Cerebellar nuclear complex (tissue), 1 donor: ENCODE results near the gene TSPAN1.

Source experiments
- DNase-seq, 2 experiments: peaks; one replicate each; lab custom pipeline; 2025; lab: John Stamatoyannopoulos, UW

TSPAN1 gene

DNA sequence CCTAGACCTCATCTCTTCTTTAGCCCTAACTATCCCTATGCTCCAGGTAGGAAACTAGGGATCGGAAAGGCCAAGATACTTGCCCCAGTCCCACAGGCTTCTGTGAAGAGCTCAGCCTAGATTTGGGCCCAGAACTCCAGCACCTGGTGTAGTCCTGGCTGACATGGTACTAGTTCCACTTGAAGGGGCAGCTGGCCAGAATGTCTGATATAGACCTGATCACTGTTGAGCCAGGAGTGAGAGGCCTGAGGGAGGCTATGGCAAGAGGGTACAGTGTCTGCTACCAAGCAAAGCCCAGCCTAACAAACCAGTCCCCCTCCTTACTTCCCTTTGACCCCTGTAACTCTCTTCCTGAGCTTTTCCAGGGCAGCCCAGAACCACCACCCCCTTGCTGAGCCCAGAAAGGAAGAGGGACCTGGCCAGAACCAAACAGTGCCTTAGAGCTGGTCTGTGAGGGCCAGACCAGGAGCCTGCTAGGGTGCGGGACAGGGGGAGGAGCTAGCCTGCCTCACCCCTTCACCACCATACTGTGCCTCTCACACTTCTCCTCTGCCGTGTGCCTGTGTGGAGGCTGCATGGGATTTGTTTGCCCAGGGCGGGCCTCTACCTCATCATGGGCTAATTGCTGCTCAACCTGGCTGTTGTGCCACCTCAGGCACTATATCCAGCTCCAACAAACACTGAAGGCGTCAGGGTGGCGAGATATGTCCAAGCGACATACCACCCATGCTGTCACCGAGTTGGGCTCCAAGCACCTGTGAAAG is 12.4 kb downstream of the TSPAN1 start:
- no peak for DNase-seq

DNA sequence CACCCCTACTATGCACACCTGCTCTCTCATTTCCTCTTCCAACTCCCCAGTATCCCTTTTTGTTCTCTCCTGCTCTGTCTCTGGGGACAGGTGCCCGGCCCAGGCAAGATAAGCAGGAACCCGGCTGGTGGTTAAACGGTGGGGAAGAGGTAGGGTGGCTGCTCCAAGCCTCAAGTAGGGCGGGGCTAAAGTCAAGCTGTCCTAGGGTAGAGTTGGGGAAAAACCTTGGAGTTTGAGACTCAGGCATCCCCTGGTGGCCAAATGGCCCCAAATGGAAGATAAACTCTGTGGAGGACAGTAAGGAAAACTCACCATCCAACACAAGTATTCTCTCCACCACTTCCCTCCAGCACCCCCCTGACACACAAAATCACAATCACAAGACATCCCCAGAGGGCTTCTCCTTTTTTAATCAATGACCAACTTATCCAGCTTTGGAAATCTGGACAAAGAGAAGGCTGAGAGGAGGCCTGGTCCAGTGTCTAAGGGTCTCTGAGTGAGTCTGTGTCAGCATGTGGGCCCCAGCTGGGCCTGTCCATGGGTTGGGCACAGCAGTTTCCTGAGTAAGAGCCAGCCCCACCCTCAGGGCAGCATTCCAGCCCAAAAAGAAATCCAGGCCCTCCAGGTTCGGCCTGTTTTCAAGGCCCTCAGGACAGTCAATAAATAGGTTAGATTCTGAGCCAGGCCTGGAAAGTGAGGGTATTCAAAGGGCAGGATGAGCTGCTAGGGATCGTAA is 13.6 kb downstream of the TSPAN1 start:
- DNase-seq = no peak

- DNase-seq = no peak
Observed at GRCh38 chr1:46190539-46190938, 15.7 kb downstream of the TSPAN1 start.

- no peak for DNase-seq
Observed at GRCh38 chr1:46191033-46191701, 16.3 kb downstream of the TSPAN1 start.

GRCh38 chr1:46192171-46192570 is 17.3 kb downstream of the TSPAN1 start:
- no peak for DNase-seq

GRCh38 chr1:46193285-46193684 is 18.4 kb downstream of the TSPAN1 start:
- DNase-seq = no peak

GRCh38 chr1:46193984-46194570 is 19.2 kb downstream of the TSPAN1 start:
- DNase-seq = no peak

- DNase-seq = no peak
Observed at GRCh38 chr1:46194641-46195193, 19.8 kb downstream of the TSPAN1 start.

DNA sequence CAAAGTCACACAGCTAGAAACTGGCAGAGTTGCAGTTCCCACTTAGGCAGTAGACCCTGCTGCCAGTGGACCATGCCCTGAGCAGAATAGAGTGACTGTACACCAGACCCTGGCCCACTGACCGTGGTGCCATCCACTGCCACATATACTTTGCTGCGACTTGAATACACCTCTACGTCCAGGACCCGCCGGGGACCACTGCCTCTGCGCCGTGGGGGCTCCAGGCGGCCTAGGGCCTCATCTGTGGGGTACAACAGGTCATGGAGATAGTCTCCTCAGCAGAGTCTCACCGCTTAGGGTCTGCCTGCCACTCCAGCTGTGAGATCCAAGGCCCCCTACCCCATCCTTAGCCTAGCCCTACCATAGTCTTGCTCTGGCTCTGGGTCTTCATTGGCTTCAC is 21.7 kb downstream of the TSPAN1 start:
- no peak for DNase-seq

DNA sequence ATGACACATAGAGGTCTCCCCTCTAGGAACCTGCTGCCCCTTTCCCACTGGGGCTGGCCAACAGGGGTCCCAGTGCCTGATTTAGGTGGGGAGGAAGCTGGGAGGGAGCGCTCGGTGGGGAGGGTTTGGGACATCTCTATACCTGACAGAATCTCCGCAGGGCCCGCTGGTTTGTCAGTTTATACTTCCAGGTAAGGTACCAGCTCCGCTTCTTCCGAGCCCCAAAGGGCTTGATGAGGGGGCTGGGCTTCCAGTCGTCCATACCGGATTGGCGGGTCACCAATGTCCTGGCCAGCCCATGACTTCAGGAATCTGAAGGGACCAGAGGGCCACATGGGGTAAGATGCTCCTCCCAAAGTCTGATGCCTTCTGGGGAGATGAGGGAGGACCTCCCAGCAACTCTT is 22.7 kb downstream of the TSPAN1 start:
- DNase-seq = no peak

- DNase-seq = no peak
Observed at GRCh38 chr1:46197964-46198811, 23.3 kb downstream of the TSPAN1 start, which contains the start of gene POMGNT1. Gene POMGNT1, minus strand, starts transcription at chr1:46198434. Its CDS starts 613 bp downstream, at chr1:46197821.

GRCh38 chr1:46199233-46199749 is 24.4 kb downstream of the TSPAN1 start:
- no peak for DNase-seq

- DNase-seq = peak in 1 of 2 experiments; percentile 41
Observed at GRCh38 chr1:46203738-46204405, 29.0 kb downstream of the TSPAN1 start.

DNA sequence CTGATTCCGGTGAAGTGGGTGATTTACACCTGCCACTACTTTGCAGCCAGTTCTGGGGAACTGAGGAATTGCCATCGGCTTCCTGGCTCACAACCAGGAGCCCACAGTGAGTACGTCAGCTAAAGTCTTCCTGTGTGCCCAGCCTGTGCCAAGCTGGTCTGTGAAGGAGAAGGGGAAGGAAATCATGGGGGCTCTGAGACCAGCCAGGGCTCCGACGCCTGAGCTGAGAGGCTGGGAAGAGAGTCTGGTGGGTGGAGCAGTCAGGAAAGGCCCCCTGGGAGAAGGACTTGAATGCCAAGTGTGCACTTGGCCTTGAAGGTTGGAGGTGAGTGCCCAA is 29.5 kb downstream of the TSPAN1 start:
- DNase-seq = no peak

GRCh38 chr1:46205141-46205540 is 30.3 kb downstream of the TSPAN1 start:
- no peak for DNase-seq

DNA sequence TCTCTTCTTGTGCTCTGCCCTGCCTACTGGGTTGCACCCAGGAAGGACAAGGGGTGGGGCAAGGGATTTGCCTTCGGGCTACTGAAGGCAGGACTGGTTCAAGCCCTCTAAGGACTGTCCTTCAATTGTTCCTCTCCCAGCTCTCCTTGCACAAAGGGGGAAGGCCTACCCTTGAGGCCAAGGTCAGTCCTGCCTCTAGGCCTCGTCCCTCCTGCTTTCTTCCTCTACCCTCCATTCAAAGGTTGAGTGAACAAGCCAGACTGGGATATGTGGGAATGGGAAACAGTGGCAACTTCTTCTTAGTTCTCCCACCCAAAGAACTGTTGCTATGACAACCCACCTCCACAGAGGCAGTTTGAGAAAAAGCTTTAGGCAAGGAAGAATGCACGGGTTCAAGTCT is 30.9 kb downstream of the TSPAN1 start:
- DNase-seq = no peak

- DNase-seq = no peak
Observed at GRCh38 chr1:46206399-46206798, 31.5 kb downstream of the TSPAN1 start.

- peak in 1 of 2 experiments; percentile 18 for DNase-seq
Observed at GRCh38 chr1:46210561-46210960, 35.7 kb downstream of the TSPAN1 start.

GRCh38 chr1:46211051-46211450 is 36.2 kb downstream of the TSPAN1 start:
- no peak for DNase-seq

GRCh38 chr1:46215504-46215903 is 40.6 kb downstream of the TSPAN1 start:
- no peak for DNase-seq
